Uterus (tissue), 2 donors: ENCODE measurements around the gene INSYN2B.

Experiments used
- CTCF ChIP-seq, 4 experiments: fragments of 200-600 bp in 2 of 4; fragments of 450-650 bp in 2 of 4; sonication (generic) in 2 of 4; IDR thresholded peaks; one replicate each; pipeline ENCODE4 v1.5.1; 2016 to 2019; ENCODE audit warnings: antibody characterized with exemption in 4 of 4, mild to moderate bottlenecking in 2 of 4, moderate library complexity in 1 of 4
- POLR2A ChIP-seq, 2 donors: fragments of 450-650 bp; IDR thresholded peaks; one replicate each; pipeline ENCODE4 v1.6.1; 2016; ENCODE audit warnings: antibody characterized with exemption in 2 of 2, mild to moderate bottlenecking in 1 of 2, moderate library complexity in 1 of 2

- no peak for TF ChIP-seq POLR2A (IDR thresholded peaks at IDR 0.05)
- TF ChIP-seq CTCF (IDR thresholded peaks at IDR 0.05), result no peak
These were observed 68.7 kb downstream of the INSYN2B start for GRCh38 chr5:169911448-169912212.
